Activated CD8-positive, alpha-beta memory T cell treated with anti-CD3 and anti-CD28 coated beads for 1 hour (primary cell): Measurements from ENCODE around the gene CSMD2.

Experiments used
- DNase-seq, 2 donors: peaks; one replicate each; pipeline ENCODE4 v3.0.0-alpha.2; 2020; ENCODE audit warnings: low read depth in 1 of 2; ENCODE audit errors: extremely low read depth in 1 of 2

CSMD2 gene

GRCh38 chr1:34007760-34008159 is 157.3 kb downstream of the CSMD2 start:
- no peak for DNase-seq

DNA sequence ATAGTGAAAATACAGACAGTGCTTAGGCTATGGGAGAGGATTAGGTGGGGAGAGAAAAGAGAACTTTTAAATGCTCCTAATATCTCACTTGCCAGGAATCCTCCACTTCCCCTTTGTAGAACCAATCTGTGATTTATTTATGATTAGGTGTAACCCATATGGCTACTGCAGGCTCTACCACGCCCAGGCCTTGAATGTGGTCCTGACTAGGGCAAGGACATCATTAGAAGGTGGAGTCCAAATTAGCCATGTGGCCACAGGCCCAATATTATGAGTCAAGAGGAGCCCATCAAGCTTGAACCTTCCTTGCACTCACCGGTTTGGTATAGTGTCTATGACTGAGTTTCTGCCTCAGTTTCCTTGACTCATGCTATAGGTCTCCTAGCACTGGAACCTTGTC is 159.7 kb downstream of the CSMD2 start:
- DNase-seq, result no peak

DNA sequence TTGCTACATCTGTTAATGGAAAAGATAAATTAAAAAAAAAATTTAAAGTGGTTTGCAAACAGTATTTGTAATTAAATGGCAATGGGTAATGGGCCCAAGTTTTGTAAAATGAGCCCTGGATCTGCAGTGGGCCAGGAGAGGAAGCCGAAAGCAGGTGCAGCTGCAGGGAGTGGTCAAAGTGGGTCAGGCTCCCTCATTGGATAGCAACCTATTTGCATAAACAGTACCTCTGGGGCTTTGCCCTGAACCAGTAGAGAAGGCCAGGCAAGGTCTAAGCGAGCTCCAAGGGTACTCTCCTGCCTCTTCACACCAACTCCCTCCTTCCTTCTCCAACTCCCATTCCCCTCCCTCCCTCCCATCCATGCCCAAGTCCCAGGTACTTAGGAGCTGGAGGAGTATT is 162.2 kb downstream of the CSMD2 start:
- DNase-seq, result no peak

DNA sequence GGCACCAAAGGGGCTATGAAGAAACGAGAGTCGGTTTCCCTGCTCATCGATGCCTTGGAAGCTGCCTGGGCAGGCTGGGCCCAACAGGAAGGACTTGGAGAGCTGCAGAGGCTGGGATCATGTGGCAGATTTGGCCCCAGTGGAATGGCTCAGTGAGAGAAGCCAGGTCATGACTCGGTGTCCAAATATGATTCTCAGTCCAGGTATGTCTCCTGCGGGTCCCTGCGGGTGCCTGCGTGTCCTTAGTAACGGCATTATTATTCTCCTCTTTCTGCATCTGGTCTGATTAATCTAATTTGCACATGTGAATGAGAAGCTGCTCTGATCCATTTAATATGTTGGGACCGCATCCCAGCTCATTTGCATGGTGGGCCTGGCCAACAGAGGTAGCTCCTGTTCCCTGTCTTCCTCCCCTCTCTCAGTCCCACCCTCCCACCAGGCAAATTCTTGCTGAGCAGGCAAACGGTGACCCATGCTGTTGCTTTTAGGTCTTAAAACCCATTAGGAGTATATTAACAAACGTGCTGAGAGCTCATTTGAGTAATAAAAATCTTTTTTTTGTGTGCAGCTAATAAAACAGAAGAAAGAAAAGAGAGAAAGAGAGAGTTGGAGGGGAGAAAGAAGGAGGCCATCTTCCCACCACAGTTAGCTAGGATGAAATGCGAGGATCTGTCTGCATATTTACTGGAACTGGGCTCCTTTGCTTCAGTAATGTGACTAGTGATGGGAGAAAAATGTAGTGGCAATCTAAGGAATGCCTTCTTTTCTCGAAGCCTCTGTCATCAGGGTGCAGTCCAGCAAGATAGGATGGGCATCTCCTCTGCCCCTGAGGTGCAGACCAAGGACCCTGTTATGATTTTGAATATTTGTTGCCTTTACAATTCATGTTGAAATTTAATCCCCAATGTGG is 167.6 kb downstream of the CSMD2 start:
- DNase-seq, result no peak

DNA sequence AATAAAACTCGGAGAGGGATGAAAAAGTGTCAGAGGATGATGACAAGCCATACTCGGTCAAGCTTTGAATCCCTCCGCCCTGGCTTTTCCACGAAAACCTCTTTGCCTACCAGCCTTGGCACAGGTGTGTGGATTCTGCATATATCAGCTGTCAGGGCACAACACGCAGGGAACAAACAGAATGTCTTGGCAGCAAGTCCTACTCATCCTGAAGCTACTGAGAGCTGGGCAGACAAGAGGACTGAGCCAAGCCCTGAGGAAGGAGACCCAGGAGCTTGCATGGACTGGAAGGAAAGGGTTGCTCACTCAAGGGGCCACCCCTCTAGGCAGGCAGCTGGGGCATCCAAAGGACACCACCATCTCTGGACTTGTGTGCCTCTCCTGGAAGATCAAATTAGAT is 168.7 kb downstream of the CSMD2 start:
- no peak for DNase-seq

DNA sequence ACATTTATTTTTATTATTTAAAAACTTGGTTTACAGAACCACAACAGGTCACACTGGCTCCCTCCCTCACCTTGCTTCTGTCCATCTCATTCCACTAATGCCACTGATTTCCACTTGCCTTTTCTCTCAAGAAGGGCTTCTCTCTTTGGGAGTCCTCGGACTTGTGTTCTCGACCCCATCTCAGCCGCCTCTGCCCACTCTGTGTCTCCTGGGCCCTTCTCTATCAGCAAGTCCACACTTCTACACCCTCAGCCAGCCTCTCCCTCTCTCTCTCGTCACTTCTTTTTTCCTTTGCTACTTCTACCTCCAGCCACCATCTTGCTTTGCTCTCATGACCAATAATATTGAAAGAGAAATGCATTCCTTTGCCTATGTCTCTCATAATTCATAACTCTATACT is 171.7 kb downstream of the CSMD2 start:
- no peak for DNase-seq

DNA sequence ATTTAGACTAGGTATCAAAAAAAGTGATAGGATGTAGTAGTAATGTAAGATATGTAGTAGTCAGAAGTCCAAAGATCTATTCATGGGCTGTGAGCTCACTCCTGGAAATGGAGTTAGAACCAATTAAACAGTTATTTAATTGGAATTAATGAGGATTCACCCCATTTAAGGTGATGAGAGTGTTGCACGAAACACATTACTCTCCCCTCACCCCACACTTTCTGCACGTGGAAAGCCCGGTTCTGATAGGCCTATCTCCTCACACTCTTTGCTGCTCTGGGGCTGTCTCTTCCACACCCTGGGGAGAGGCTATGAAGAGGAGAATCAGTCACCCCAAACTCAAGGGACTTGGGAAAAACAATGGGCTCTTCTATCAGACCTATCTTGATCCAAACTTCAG is 174.7 kb downstream of the CSMD2 start:
- no peak for DNase-seq

DNA sequence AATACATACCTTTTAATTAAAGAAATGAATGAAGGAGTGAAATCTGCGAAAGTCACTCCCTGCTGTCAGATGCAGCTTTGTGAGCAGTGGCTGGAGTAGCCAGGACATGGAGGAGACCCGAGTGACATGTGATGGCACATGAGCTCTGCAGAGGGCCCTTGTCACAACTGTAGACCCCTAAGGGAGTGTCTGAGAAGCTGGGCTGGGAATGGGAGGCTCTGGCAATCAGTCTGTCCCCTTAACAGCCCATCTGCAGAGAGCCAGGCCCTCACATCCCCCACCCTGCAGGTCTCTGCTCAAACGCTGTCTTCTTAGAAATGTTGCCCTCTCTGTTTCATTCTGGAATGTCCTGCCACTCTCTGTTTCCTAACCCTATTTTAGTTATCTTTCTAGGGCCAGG is 176.9 kb downstream of the CSMD2 start:
- no peak for DNase-seq

- DNase-seq, result no peak
These were observed 178.5 kb downstream of the CSMD2 start for GRCh38 chr1:33986390-33987095.

- DNase-seq, result no peak
These were observed 179.4 kb downstream of the CSMD2 start for GRCh38 chr1:33985656-33986055.

DNA sequence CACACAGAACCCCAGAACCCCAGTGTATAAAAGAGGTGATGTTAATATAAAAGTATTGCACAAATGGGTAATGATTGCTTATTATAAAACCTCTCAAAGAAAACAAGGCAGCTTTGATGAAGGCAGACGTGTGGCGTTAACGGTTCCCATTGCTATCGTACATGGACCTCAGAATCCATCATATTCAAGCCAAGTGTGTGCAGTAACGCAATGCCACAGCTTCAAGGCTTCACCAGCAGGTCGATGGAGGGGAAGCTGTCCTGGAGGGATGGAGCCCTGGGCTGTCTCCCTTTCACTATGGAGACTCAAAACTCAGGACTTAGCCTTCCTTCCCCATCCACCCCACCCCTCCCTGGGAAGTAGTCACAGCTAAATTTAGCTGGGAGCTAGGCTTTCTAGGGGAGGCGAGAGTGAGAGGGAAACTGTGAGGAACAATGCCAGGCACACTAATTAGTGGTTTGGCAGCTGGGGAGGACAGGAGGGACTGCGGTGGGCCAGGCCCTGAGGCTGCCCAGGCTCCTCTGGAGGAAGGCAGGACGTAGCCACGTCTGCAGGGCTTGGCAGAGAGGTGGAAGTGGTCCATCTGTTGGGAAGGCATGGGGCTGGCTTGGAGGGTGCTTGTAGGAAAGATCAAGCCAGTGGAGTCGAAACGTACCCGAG is 180.0 kb downstream of the CSMD2 start:
- DNase-seq, result no peak

DNA sequence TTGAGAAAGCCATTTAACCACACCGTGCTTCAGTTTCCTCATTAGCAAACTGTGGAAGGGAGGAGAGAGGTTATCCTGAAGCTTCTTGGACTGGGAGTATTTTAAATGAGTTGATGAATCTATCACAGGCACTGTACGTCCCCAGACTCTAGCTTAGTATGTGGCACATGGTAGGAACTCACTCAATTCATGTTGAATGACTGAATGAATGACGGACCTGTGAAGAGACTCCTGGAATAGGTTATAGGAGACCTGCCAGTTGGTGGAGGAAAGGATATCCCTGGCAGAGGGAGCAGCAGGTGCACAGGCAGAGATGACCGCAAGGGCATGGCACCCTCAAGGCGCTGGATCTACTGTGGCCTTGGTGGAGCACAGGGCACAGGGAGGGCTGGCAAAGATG is 182.6 kb downstream of the CSMD2 start:
- DNase-seq, result no peak

DNA sequence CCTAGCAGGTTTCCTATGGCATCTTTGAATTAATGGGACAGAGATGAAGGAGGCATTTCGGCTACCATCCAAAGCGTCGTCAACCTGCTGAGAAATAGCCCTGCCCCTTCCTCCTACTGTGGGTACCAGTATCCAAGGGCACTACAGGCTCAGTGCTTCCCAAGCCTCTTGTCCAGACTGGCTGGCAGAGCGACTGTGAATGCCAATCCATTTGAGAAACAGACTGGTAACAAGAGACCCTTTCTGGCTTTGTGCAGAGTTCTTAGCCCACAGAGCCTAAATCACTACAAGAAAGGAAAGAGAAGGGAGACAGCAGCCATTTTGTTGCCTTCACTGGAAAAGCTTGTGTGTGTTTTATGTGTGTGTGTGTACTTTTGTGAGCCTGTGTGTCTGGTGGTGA is 185.7 kb downstream of the CSMD2 start:
- no peak for DNase-seq

DNA sequence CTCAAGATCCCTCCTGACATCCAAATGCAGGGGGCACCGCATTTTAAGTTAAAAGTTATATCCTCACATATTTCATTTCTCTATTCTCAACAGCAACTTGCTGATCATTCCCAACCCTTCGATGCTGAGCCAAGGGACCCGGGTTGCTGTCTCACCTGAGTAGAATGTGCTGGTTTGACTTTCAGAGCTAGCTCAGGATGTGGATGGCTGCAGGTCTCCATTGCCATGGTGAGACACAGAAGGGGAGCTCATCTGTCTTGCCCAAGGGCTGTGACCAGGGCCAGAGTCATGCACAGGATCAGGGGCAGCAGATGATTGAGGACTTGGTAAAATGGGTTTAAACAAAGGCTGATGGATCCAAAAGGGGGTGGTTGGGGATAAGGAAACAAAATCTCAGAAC is 189.1 kb downstream of the CSMD2 start:
- no peak for DNase-seq

DNA sequence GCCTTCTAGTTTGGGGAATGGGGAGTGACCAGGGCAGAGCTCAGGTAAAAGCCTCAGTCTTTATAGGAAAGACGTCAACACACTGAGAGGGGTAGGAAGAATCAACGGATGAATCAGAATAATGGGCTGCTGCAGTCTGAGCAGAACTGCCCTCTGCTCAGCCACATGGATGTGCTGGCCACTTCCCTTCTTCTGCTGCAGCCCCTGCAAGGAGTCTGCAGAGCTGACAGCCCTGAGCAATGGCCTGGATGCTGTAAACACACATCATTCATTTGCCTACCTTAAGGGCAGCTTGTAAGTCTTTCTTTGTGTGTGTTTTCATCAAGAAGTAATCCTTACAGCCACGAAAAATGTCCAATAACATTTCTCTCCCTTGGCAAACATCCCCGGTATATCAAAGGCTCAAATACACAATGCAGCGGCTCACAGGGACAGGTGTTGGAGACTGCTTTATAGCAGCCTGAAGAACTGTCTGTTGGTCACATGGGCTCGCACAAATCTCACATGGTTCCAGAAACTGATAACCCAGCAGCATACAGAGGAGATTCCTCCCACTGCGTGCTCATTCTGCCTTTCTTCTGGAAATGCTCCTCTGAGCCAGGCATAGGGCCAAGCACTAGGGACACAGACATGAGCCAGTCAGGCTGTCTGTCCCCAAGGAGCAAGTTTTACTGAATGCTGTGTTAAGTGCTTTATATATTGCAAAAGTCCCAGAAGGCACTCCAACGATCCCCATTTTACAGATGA is 191.1 kb downstream of the CSMD2 start:
- no peak for DNase-seq

DNA sequence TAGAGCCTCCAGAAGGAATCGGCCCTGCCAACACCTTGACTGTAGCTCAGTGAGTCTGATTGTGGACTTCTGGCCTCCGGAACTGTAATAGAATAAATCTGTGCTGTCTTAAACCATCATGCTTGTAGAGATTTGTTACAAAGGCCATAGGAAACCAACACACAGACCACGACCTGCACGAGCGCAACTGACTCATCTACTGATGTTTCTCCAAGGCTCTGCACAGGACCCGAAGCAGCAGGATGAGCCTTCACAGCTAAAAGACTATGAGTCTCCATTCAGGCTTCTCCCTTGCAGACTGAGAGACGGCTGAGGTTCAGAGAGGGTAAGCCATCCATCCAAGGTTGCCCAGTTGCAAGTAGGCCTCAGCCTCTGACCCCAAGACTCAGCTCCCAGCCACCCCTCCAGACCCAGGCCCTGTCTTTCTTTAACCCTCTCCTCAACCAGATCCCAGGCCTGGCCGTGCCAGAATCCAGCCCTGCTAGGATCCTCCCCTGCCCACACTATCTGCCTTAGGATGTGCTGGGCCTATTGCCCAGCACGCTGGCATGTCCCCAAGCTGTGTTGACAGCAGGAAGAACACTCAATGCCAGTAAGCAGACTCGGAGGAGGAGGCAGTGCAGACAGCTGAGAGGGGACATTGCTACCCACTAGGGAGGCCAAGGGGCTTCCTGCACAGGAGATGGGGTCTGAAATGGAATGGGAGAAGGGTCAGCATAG is 192.2 kb downstream of the CSMD2 start:
- no peak for DNase-seq

DNA sequence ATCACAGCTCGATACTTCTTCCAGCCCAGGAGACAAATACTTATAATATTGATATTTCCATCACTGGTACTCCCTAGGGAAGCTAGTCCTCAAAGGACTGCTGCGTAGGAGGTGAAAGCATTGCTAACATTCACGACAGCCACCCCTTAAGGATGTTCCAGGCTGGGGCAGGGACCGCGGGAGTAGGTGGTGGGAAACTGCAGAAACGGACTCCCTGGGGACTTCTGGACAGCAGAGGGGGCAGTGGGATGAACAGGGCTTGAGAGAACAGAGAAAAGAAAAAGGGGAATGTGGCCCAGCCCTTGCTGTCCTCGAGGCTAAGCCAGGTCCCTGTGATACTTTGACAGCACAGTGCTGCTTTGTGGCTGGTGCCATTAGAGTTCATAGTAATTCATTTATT is 193.1 kb downstream of the CSMD2 start:
- DNase-seq, result no peak

- no peak for DNase-seq
These were observed 193.9 kb downstream of the CSMD2 start for GRCh38 chr1:33971018-33971710.

- DNase-seq, result no peak
These were observed 194.7 kb downstream of the CSMD2 start for GRCh38 chr1:33970148-33970825.
